Motor neuron (in vitro differentiated cells): ENCODE data around the gene CACNA1H. TPM values are rescaled to one million over a fixed set of nuclear protein-coding genes. Genes with fewer than 3 reads are reported as not detected.
"Not testable (repeated sequence)": the region's sequence is repeated elsewhere in the genome, so short reads cannot be mapped to it uniquely, and the experiment has no call there.

Experiments
- ATAC-seq, 8 experiments: fragments of 200-7000 bp; cut with Tn5 transposase; replicated peaks in 6 of 8; 2 replicates each; pipeline ENCODE4 v1.8.0; 2021; ENCODE audit warnings: mild to moderate bottlenecking in 8 of 8, moderate library complexity in 8 of 8
- H3K27ac ChIP-seq, 2 donors: fragments of 250-450 bp; sonication (Bioruptor Pico); 2 replicates each; pipeline ENCODE4 v1.9.0; 2021; ENCODE audit warnings: antibody characterized with exemption in 2 of 2, mild to moderate bottlenecking in 2 of 2, moderate library complexity in 1 of 2
- H3K4me1 ChIP-seq, 2 donors: fragments of 250-450 bp; sonication (Bioruptor Pico); replicated peaks in 1 of 2; 2 replicates each; pipeline ENCODE4 v1.6.1; 2021; ENCODE audit warnings: antibody characterized with exemption in 2 of 2, mild to moderate bottlenecking in 2 of 2, moderate library complexity in 1 of 2
- H3K4me3 ChIP-seq, 5 donors: fragments of 250-450 bp; sonication (Bioruptor Pico); 2 replicates each; pipeline ENCODE4 v1.9.0; 2021; ENCODE audit warnings: antibody characterized with exemption in 5 of 5, mild to moderate bottlenecking in 5 of 5, moderate library complexity in 4 of 5
- WGBS, 10 experiments: fragments of 450-650 bp; shearing (Covaris generic); methylation state at CpG; one replicate each; pipeline ENCODE4 v1.0.0; 2022; 5-methylcytosine and 5-hydroxymethylcytosine counted together
- in situ Hi-C, 9 experiments: fragments of 400-800 bp; cut with MboI; loops; one replicate each; pipeline ENCODE4 v1.15.0; 2021; ENCODE audit warnings: low sequenced_read_pairs in 9 of 9, low pct_unique_long_range_greater_than_20kb in 2 of 9; ENCODE audit not compliant: unreplicated experiment in 9 of 9
- total RNA-seq, 8 experiments: library from RNA; unstranded; fragments of 300-600 nt; gene quantifications; 2 replicates each; pipeline versions ENCODE4 v1.2.3 to v1.2.4, GENCODE V29; 2022

Gene CACNA1H
- total RNA-seq, 8 experiments from 2014 or later, result 0.36 to 30.6 (median 20.9) TPM; not detected in 1

DNA sequence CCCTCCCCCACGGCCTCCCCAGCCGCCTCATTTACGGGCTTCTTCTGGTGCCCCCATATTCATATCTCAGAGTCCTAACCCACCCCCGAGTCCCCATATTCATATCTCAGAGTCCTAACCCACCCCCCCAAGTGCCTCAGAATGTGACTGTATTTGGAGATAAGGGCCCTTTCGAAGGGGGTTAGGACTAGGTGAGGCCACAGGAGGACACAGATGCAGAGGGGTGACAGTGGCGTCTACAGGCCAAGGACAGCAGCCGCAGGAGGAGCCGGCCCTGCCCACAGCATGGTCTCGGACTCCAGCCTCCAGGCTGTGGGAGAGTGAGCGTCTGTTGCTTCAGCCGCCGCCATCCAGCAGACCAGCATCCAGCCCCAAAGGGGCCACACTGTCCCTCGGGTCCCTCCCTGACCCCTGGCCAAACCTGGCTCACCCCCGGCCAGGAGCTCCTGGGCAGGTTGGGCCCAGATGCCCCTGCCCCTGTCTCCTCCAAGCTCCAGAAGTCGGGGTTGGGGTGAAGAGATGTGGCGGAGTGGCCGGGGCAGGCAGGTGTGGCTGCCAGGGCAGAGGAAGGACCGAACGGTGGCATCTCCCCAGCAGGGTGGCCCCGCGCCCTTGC lies 25.5 kb downstream of the CACNA1H start:
- in situ Hi-C loops, result no loop called here
- ATAC-seq, result no peak

GRCh38 chr16:1180549-1181403 lies 27.9 kb downstream of the CACNA1H start:
- in situ Hi-C loops, result no loop called here
- no peak for ATAC-seq
- H3K4me3 ChIP-seq, result no peak overlapping the region
- WGBS, 10 experiments, result 20 to 80% (median 47%) methylated on average over 1 to 6 of the region's 38 CpGs; no CpG with 5 or more reads in 3 of the 10 experiments
- peaks cover 41 to 57% of the 10 kb centered on the region in 2 donors for H3K4me1 ChIP-seq
- H3K27ac ChIP-seq, result peak overlapping the region; percentile 95 to 98

More for the DNA sequence above, 25.5 kb downstream of the CACNA1H start:
- Histone ChIP-seq H3K4me1 (peaks cover 32 to 54% of the 10 kb centered on the region in 2 donors), H3K27ac (no peak overlapping the region), H3K4me3 (no peak overlapping the region)
- 100% methylated on average over 2 of the region's 21 CpGs; no CpG with 5 or more reads in 9 of the 10 experiments for WGBS, 10 experiments

GRCh38 chr16:1181404-1182315 lies 28.8 kb downstream of the CACNA1H start:
- H3K27ac ChIP-seq, result peak overlapping the region; percentile 95 to 98
- peaks cover 41 to 48% of the 10 kb centered on the region in 2 donors for H3K4me1 ChIP-seq
- WGBS, 10 experiments, result 7 to 60% (median 49%) methylated on average over 3 to 9 of the region's 39 CpGs; no CpG with 5 or more reads in 4 of the 10 experiments
- in situ Hi-C loops, result no loop called here
- ATAC-seq, result peak in 1 of 8 experiments; percentile 4
- H3K4me3 ChIP-seq, result no peak overlapping the region

DNA sequence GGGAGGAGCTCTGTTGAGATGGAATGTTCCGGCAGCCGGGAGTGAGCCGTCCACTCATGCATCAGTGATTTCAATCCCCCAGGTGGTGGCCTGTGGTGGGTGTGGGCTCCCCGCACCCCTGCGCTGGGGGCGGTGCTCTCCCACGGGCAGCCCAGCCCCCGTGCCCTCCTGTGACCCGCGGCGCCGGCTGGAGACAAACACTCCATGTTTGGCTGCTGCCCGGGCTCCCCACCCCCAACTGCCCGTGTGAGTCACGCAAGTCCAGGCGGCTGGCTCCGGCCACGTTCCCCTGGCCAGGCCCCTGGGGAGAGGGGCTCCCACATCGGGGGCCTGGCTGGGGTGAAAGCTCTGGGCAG lies 29.4 kb downstream of the CACNA1H start:
- WGBS, 10 experiments, result no CpG with 5 or more reads among the region's 19 CpGs
- in situ Hi-C loops, result no loop called here
- ATAC-seq, result peak in 7 of 8 experiments; percentile 73 to 84 (median 79)
- H3K27ac ChIP-seq, result peak overlapping the region; percentile 95 to 98
- peak overlapping the region in 1 of 5 donors; percentile 16 for H3K4me3 ChIP-seq
- H3K4me1 ChIP-seq, result peaks cover 44 to 48% of the 10 kb centered on the region in 2 donors

DNA sequence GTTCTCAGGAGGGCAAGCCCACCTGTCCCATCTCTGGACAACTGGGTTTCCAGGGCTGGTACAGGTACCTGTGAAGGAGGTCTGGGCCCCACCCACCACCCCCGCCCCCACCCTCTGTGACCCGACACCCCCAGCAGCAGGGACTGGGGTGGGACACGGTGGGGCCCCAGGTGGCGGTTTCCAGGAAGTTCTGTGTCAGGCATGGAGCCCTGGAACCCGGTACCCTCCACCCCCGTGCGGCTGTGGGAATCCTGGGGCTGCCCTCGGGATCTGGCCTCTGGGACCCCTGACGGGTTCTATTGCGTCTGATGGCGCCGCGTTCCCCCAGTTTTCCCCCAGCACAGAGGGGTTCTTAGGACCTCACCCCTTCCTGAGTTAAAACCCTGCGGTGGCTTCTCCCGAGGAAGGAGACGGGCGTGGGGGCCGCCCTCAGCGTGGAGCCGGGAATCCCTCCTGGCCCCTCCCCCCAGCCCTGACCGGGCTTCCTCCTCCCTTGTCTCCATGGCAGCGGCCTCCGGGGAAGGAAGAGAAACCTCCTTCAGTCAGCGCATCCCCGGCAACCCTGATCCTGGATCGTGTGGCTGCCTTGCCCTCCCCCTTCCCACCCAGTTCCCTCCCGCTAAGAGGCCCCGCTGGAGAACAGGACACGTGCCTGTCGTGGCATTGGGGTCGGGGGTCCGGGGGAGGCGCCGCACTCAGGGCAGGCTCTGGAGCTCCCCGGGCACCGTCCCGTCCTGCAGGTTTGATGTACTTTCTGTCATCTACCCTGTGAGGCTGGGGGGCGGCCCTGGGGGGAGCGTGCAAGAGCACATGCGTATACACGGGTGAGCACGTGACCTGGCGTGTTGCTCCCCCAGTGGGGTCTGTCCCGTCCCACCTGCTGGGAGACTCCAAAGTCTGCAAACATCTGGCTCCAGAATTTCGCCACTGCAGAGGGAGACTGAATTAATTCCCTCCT lies 30.3 kb downstream of the CACNA1H start:
- ATAC-seq, result peak in 7 of 8 experiments; percentile 60 to 71 (median 63)
- H3K27ac ChIP-seq, result peak overlapping the region; percentile 95 to 98
- in situ Hi-C loops, result no loop called here
- whole genome bisulfite sequencing, 10 experiments, result 2% methylated on average over 10 of the region's 45 CpGs; no CpG with 5 or more reads in 9 of the 10 experiments
- H3K4me3 ChIP-seq, result peak overlapping the region in 1 of 5 donors; percentile 16
- H3K4me1 ChIP-seq, result peaks cover 50 to 52% of the 10 kb centered on the region in 2 donors

DNA sequence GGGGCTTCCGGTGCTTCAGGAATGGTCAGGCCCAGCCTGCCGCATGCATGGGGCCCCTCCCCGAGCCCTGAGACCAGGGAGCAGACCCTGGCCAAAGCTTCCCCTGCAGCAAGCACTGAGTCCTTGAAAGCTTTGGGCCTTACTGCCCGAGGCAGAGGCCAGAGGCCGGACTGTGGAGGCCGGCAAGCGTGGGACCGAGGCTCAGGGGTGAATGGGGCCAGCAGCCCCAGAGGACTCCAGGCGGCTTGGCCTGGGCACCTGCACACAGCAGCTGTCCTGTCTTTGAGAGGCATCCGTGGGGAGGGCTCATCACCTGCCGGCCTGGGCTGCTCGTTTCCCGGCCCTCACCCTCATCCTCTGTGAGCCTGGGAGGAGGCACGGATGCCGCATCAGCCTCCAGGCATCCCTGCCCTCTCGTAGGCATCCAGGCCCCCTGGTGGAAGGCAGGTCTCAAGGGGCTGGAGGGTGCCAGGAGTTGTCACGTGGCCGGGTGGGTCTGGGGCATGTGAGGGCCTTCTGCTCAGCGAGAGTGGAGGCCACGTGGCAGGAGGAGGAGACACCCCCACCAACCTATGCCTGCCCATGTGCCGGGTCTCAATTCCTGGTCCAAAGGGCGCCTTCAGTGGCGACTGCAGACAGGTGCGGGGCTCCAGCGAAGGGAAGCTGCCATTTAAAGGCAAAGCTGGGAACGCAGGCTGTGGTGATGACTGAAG lies 31.4 kb downstream of the CACNA1H start:
- no peak for ATAC-seq
- H3K4me3 ChIP-seq, result no peak overlapping the region
- 40 to 100% (median 94%) methylated on average over 1 to 11 of the region's 26 CpGs; no CpG with 5 or more reads in 5 of the 10 experiments for WGBS, 10 experiments
- in situ Hi-C loops, result no loop called here
- peaks cover 56 to 61% of the 10 kb centered on the region in 2 donors for H3K4me1 ChIP-seq
- peak overlapping the region; percentile 95 to 98 for H3K27ac ChIP-seq

DNA sequence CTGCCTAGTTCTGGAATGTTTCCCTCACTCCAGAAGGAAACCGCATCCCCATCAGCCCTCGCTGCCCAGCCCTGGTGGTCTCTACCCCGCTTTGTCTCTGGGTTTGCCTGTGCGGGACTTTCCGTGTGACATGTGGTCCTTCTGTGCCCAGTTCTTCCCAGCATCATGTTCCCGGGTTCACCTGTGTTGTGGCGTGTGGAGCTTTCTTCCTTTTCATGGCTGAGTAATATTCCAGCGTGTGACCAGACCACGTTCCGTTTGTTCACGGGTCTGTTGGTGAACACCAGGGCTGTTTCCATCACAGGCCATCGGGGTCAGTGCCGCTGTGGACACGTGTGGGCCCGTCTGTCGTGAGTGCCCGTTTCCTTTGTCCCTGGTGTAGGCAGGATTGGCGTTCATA lies 32.1 kb downstream of the CACNA1H start:
- H3K4me1 ChIP-seq, result peaks cover 56 to 61% of the 10 kb centered on the region in 2 donors
- WGBS, 10 experiments, result 40 to 100% (median 97%) methylated on average over 2 to 8 of the region's 18 CpGs; no CpG with 5 or more reads in 4 of the 10 experiments
- ATAC-seq, result no peak
- no peak overlapping the region for H3K4me3 ChIP-seq
- in situ Hi-C loops, result no loop called here
- H3K27ac ChIP-seq, result no peak overlapping the region

DNA sequence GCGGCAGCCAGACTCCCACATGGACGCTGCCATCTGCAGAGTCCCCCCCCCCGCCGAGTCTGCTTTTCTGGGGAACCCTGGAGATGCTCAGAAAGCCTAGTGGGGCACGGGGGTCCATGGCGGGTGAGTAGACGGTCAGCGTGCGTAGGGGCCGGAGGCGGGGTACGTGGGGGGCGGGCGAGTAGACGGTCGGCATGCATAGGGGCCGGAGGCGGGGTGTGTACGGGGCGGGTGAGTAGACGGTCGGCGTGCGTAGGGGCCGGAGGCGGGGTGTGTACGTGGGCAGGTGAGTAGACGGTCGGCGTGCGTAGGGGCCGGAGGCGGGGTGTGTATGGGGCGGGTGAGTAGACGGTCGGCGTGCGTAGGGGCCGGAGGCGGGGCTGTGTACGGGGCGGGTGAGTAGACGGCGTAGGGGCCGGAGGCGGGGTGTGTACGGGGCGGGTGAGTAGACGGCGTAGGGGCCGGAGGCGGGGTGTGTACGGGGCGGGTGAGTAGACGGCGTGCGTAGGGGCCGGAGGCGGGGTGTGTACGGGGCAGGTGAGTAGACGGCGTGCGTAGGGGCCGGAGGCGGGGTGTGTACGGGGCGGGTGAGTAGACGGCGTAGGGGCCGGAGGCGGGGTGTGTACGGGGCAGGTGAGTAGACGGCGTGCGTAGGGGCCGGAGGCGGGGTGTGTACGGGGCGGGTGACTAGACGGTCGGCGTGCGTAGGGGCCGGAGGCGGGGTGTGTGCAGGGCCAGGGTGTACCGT lies 32.7 kb downstream of the CACNA1H start:
- H3K27ac ChIP-seq, in situ Hi-C loops, ATAC-seq, H3K4me3 ChIP-seq: not testable (repeated sequence)
- WGBS, 10 experiments, result no CpG with 5 or more reads among the region's 86 CpGs
- peaks cover 49 to 55% of the 10 kb centered on the region in 2 donors for H3K4me1 ChIP-seq

- 40 to 87% (median 60%) methylated on average over 1 to 5 of the region's 32 CpGs; no CpG with 5 or more reads in 7 of the 10 experiments for WGBS, 10 experiments
- Histone ChIP-seq H3K27ac (no peak overlapping the region), H3K4me3 (no peak overlapping the region), H3K4me1 (peaks cover 30 to 36% of the 10 kb centered on the region in 2 donors)
- in situ Hi-C loops, result no loop called here
- peak; percentile 48 to 96 (median 71) for ATAC-seq
These were observed 35.7 kb downstream of the CACNA1H start for GRCh38 chr16:1188432-1189189.

- ATAC-seq, result no peak
- peaks cover 31 to 37% of the 10 kb centered on the region in 2 donors for H3K4me1 ChIP-seq
- no peak overlapping the region for H3K27ac ChIP-seq
- no peak overlapping the region for H3K4me3 ChIP-seq
- in situ Hi-C loops, result no loop called here
- 8 to 83% (median 55%) methylated on average over 1 to 5 of the region's 7 CpGs; no CpG with 5 or more reads in 2 of the 10 experiments for WGBS, 10 experiments
These were observed 36.5 kb downstream of the CACNA1H start for GRCh38 chr16:1189455-1189854.
